GM23338 (cell line): ENCODE measurements around the gene NCK2. TPM values are rescaled to one million over a fixed set of nuclear protein-coding genes. Genes with fewer than 3 reads are reported as not detected.

ENCODE experiments used
- ATAC-seq: fragments of 200-7000 bp; cut with Tn5 transposase; 3 replicates; pipeline ENCODE4 v1.9.1; 2020
- DNase-seq: peaks from one replicate; pipeline ENCODE4 v3.0.0-alpha.2; 2015; ENCODE audit warnings: low spot score
- H2AFZ ChIP-seq: fragments of 200-600 bp; sonication (generic); 2 replicates; pipeline ENCODE4 v1.8.0; 2016; ENCODE audit warnings: antibody characterized with exemption, mild to moderate bottlenecking, moderate library complexity
- H3F3A ChIP-seq: fragments of 200-600 bp; sonication (generic); replicated peaks from 2 replicates; pipeline ENCODE4 v1.8.0; 2017; ENCODE audit warnings: antibody characterized with exemption, mixed run types, low read depth
- H3K27ac ChIP-seq: fragments of 200-600 bp; sonication (generic); 2 replicates; pipeline ENCODE4 v1.6.1; 2016; ENCODE audit warnings: low read depth
- H3K27me3 ChIP-seq: fragments of 200-600 bp; sonication (generic); 2 replicates; pipeline ENCODE4 v1.8.0; 2016; ENCODE audit warnings: mild to moderate bottlenecking, mixed run types, moderate library complexity; ENCODE audit not compliant: insufficient read depth
- H3K36me3 ChIP-seq: fragments of 200-600 bp; sonication (generic); 2 replicates; pipeline ENCODE4 v1.8.0; 2016; ENCODE audit warnings: mild to moderate bottlenecking; ENCODE audit not compliant: insufficient read depth
- H3K4me1 ChIP-seq: fragments of 200-600 bp; sonication (generic); 2 replicates; pipeline ENCODE4 v1.8.0; 2016; ENCODE audit warnings: mild to moderate bottlenecking, moderate library complexity; ENCODE audit not compliant: insufficient read depth
- H3K4me2 ChIP-seq: fragments of 200-600 bp; sonication (generic); 2 replicates; pipeline ENCODE4 v1.7.1; 2017; ENCODE audit warnings: mixed run types
- H3K4me3 ChIP-seq: fragments of 200-600 bp; sonication (generic); 2 replicates; pipeline ENCODE4 v1.6.1; 2016; ENCODE audit warnings: mixed run types
- H3K79me2 ChIP-seq: fragments of 200-600 bp; sonication (generic); replicated peaks from 2 replicates; pipeline ENCODE4 v1.8.0; 2017; ENCODE audit warnings: mild to moderate bottlenecking; ENCODE audit not compliant: insufficient read depth
- H3K9me2 ChIP-seq: fragments of 200-600 bp; sonication (generic); 2 replicates; pipeline ENCODE4 v1.8.0; 2017; ENCODE audit not compliant: insufficient read depth
- H4K20me1 ChIP-seq: fragments of 200-600 bp; sonication (generic); replicated peaks from 2 replicates; pipeline ENCODE4 v1.8.0; 2017; ENCODE audit warnings: mild to moderate bottlenecking; ENCODE audit not compliant: insufficient read depth
- H3K27ac Mint-ChIP-seq: 2 replicates; pipeline ENCODE4 v1.8.0; 2020; ENCODE audit warnings: inconsistent platforms, mild to moderate bottlenecking, moderate library complexity, mixed read lengths
- H3K27me3 Mint-ChIP-seq: 3 replicates; pipeline ENCODE4 v1.8.0; 2022; ENCODE audit warnings: low read depth, mild to moderate bottlenecking, moderate library complexity, mixed read lengths, inconsistent platforms; ENCODE audit not compliant: insufficient read depth, poor library complexity
- H3K36me3 Mint-ChIP-seq: 3 replicates; pipeline ENCODE4 v1.8.0; 2021; ENCODE audit warnings: low read depth, mild to moderate bottlenecking, inconsistent platforms, moderate library complexity, mixed read lengths
- H3K4me1 Mint-ChIP-seq: 3 replicates; pipeline ENCODE4 v1.8.0; 2020; ENCODE audit warnings: mild to moderate bottlenecking, inconsistent platforms, mixed read lengths
- H3K4me3 Mint-ChIP-seq: 3 replicates; pipeline ENCODE4 v1.8.0; 2021; ENCODE audit warnings: moderate library complexity, mild to moderate bottlenecking, inconsistent platforms, mixed read lengths
- H3K9me3 Mint-ChIP-seq: 3 replicates; pipeline ENCODE4 v1.8.0; 2020; ENCODE audit warnings: moderate library complexity, mild to moderate bottlenecking, inconsistent platforms, mixed read lengths
- CREB1 ChIP-seq: fragments of 250-450 bp; sonication (Bioruptor Pico); IDR thresholded peaks from 2 replicates; pipeline ENCODE4 v1.5.0; 2020; ENCODE audit warnings: low read depth, mild to moderate bottlenecking, moderate library complexity
- JUNB ChIP-seq: IDR thresholded peaks from one replicate; pipeline ENCODE4 v1.6.1; 2016; ENCODE audit warnings: antibody characterized with exemption; ENCODE audit not compliant: unreplicated experiment
- NANOG ChIP-seq: IDR thresholded peaks from 2 replicates; pipeline ENCODE4 v1.6.1; 2016; ENCODE audit warnings: antibody characterized with exemption, borderline replicate concordance
- POLR2AphosphoS5 ChIP-seq: IDR thresholded peaks from 2 replicates; pipeline ENCODE4 v1.6.1; 2016; ENCODE audit warnings: antibody characterized with exemption, low read depth
- ZNF331 ChIP-seq: fragments of 250-450 bp; sonication (Bioruptor Pico); IDR thresholded peaks from 2 replicates; pipeline ENCODE4 v1.5.0; 2020; ENCODE audit warnings: low read depth, mild to moderate bottlenecking, moderate library complexity
- polyA plus RNA-seq: library from polyadenylated mRNA; unstranded; fragments of >200 nt; fragmentation: Nextera tagmentation; extraction: Ambion mirVana; gene quantifications from 2 replicates; pipeline ENCODE4 v1.2.1, GENCODE V29; 2016
- total RNA-seq: library from RNA; depleted of rRNA; stranded (reverse); fragments of >200 nt; shearing (Covaris generic); gene quantifications from 2 replicates; pipeline ENCODE4 v1.2.3, GENCODE V29; 2014
- TF ChIP-seq, protein P1 (sequence below): IDR thresholded peaks from 2 replicates; pipeline ENCODE4 v1.6.1; 2016; ENCODE audit warnings: antibody characterized with exemption
- TF ChIP-seq, protein P2 (sequence below): fragments of 250-450 bp; sonication (Bioruptor Pico); IDR thresholded peaks from 2 replicates; pipeline ENCODE4 v1.5.0; 2020; ENCODE audit warnings: mild to moderate bottlenecking, moderate library complexity
- TF ChIP-seq, protein P3 (sequence below), 2 experiments: fragments of 200-600 bp in 1 of 2; sonication (generic) in 1 of 2; conservative IDR thresholded peaks; 2 replicates each; pipeline versions ENCODE4 v1.5.1 to v1.6.1; 2016 to 2017; ENCODE audit warnings: antibody characterized with exemption in 2 of 2, low read depth in 2 of 2, mild to moderate bottlenecking in 2 of 2, moderate library complexity in 1 of 2

The NCK2 gene
- total and polyA plus RNA-seq, 2 experiments from 2014 or later = 26.9 to 59.9 TPM

DNA sequence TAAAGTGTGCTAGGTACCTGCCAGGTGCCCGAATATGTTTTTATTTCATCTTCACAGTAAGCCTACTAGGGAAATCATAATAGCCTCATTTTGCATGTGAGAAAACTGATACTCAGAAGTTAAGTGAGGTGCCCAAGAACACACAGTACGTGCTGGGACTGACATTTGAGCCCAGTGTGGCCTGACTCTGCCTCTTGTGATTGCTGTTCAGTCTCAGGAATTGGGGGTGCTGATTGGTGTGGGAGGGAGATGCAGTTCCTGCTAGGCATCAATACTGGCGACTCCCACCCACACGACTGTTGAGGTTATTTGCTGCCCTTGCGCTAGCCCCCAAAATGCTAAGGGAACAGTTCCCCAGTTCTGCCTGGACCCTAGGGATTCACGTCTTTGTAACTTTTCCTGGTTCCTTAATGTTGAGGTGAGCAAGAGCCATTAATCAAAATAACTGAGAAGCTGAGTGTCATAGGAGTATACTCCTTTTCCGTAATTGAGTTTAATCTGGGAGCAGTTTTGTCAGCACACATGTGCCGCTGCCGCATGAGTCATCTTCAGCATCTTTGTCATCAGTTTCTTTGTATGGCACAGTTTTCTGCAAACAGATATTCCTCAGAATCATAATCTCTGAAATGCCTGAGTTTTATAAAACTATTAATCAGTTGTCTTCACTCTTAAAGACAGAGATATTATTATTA is 120.7 kb downstream of the NCK2 start:
- H2AFZ ChIP-seq = no peak overlapping the region
- Mint-ChIP-seq H3K9me3 (no peaks in the 10 kb centered on the region), H3K27ac (no peak overlapping the region), H3K4me1 (peaks cover 39% of the 10 kb centered on the region), H3K36me3 (no peaks in the 10 kb centered on the region), H3K4me3 (no peak overlapping the region), H3K27me3 (peaks cover 1% of the 10 kb centered on the region)
- no peak for TF ChIP-seq JUNB
- TF ChIP-seq CREB1 (CRISPR knock-in tag) = no peak
- no peak for DNase-seq
- H3K4me2 ChIP-seq = no peak overlapping the region
- H3K79me2 ChIP-seq = peaks cover 57% of the 10 kb centered on the region
- ATAC-seq = no peak; the same call in 2 of the 3 replicates
- no peaks in the 10 kb centered on the region for H3K4me1 ChIP-seq
- no peak overlapping the region for H3K27ac ChIP-seq
- no peaks in the 10 kb centered on the region for H3K9me2 ChIP-seq
- H4K20me1 ChIP-seq = peaks cover 5% of the 10 kb centered on the region
- no peak overlapping the region for H3K4me3 ChIP-seq
- H3F3A ChIP-seq = no peaks in the 10 kb centered on the region
- H3K27me3 ChIP-seq = no peaks in the 10 kb centered on the region
- H3K36me3 ChIP-seq = no peaks in the 10 kb centered on the region

DNA sequence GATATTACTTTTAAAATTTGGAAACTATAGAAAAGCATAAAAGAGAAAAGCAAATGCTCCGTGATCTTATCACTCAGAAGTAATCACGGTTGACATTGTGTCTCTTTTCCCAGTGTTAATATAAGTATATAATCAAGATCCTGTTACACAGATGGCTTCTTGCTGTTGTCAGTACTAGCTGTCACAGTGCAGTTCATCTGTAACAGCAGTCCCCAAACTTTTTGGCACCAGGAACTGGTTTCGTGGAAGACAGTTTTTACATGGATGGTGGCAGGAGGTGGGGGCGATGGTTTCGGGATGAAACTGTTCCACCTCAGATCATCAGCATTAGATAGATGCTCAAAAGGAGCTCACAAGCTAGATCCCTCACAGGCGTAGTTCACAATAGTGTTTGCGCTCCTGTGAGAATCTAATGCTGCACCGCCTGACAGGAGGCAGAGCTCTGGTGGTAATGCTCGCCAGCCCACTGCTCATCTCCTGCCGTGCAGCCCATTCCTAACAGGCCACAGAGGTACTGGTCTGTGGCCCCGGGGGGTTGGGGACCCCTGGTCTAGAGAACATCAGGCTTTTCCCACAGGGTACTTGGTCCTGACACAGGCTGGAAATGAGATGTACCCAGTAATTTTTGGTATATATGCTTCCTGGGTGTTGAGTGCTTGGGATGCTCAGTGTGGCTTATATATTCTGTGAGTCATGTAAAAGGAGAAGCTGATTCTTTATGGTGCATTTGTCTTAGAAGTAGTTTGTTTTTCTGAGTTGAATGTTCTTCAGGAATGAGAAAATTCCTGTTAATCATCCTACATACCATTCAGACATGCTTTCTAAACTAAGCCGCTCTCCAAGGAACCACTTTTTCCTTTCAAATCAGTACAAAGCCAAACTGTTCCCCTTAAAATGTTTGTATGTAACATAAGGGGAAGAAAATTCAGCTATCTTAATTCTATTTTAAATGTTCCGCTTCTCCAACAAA is 121.8 kb downstream of the NCK2 start:
- Histone ChIP-seq H3K36me3 (no peaks in the 10 kb centered on the region), H3K9me2 (no peaks in the 10 kb centered on the region), H4K20me1 (peaks cover 5% of the 10 kb centered on the region), H3F3A (no peaks in the 10 kb centered on the region), H3K4me1 (no peaks in the 10 kb centered on the region), H2AFZ (no peak overlapping the region), H3K4me2 (no peak overlapping the region), H3K27ac (no peak overlapping the region), H3K27me3 (no peaks in the 10 kb centered on the region), H3K79me2 (peaks cover 57% of the 10 kb centered on the region), H3K4me3 (no peak overlapping the region)
- Mint-ChIP-seq H3K36me3 (no peaks in the 10 kb centered on the region), H3K4me3 (no peak overlapping the region), H3K4me1 (peaks cover 41% of the 10 kb centered on the region), H3K27ac (no peak overlapping the region), H3K9me3 (no peaks in the 10 kb centered on the region), H3K27me3 (no peaks in the 10 kb centered on the region)
- ATAC-seq = no peak
- no peak for DNase-seq
- TF ChIP-seq NANOG (no peak), CREB1 (CRISPR knock-in tag) (no peak), POLR2AphosphoS5 (no peak), JUNB (no peak), ZNF331 (no peak)
- TF ChIP-seq, protein P1, sequence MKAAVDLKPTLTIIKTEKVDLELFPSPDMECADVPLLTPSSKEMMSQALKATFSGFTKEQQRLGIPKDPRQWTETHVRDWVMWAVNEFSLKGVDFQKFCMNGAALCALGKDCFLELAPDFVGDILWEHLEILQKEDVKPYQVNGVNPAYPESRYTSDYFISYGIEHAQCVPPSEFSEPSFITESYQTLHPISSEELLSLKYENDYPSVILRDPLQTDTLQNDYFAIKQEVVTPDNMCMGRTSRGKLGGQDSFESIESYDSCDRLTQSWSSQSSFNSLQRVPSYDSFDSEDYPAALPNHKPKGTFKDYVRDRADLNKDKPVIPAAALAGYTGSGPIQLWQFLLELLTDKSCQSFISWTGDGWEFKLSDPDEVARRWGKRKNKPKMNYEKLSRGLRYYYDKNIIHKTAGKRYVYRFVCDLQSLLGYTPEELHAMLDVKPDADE = no peak
- TF ChIP-seq, protein P2, sequence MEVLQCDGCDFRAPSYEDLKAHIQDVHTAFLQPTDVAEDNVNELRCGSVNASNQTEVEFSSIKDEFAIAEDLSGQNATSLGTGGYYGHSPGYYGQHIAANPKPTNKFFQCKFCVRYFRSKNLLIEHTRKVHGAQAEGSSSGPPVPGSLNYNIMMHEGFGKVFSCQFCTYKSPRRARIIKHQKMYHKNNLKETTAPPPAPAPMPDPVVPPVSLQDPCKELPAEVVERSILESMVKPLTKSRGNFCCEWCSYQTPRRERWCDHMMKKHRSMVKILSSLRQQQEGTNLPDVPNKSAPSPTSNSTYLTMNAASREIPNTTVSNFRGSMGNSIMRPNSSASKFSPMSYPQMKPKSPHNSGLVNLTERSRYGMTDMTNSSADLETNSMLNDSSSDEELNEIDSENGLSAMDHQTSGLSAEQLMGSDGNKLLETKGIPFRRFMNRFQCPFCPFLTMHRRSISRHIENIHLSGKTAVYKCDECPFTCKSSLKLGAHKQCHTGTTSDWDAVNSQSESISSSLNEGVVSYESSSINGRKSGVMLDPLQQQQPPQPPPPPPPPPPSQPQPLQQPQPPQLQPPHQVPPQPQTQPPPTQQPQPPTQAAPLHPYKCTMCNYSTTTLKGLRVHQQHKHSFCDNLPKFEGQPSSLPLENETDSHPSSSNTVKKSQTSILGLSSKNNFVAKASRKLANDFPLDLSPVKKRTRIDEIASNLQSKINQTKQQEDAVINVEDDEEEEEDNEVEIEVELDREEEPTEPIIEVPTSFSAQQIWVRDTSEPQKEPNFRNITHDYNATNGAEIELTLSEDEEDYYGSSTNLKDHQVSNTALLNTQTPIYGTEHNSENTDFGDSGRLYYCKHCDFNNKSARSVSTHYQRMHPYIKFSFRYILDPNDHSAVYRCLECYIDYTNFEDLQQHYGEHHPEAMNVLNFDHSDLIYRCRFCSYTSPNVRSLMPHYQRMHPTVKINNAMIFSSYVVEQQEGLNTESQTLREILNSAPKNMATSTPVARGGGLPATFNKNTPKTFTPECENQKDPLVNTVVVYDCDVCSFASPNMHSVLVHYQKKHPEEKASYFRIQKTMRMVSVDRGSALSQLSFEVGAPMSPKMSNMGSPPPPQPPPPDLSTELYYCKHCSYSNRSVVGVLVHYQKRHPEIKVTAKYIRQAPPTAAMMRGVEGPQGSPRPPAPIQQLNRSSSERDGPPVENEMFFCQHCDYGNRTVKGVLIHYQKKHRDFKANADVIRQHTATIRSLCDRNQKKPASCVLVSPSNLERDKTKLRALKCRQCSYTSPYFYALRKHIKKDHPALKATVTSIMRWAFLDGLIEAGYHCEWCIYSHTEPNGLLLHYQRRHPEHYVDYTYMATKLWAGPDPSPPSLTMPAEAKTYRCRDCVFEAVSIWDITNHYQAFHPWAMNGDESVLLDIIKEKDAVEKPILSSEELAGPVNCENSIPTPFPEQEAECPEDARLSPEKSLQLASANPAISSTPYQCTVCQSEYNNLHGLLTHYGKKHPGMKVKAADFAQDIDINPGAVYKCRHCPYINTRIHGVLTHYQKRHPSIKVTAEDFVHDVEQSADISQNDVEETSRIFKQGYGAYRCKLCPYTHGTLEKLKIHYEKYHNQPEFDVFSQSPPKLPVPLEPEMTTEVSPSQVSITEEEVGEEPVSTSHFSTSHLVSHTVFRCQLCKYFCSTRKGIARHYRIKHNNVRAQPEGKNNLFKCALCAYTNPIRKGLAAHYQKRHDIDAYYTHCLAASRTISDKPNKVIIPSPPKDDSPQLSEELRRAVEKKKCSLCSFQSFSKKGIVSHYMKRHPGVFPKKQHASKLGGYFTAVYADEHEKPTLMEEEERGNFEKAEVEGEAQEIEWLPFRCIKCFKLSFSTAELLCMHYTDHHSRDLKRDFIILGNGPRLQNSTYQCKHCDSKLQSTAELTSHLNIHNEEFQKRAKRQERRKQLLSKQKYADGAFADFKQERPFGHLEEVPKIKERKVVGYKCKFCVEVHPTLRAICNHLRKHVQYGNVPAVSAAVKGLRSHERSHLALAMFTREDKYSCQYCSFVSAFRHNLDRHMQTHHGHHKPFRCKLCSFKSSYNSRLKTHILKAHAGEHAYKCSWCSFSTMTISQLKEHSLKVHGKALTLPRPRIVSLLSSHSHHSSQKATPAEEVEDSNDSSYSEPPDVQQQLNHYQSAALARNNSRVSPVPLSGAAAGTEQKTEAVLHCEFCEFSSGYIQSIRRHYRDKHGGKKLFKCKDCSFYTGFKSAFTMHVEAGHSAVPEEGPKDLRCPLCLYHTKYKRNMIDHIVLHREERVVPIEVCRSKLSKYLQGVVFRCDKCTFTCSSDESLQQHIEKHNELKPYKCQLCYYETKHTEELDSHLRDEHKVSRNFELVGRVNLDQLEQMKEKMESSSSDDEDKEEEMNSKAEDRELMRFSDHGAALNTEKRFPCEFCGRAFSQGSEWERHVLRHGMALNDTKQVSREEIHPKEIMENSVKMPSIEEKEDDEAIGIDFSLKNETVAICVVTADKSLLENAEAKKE (CRISPR knock-in tag) = no peak
- TF ChIP-seq, protein P3, sequence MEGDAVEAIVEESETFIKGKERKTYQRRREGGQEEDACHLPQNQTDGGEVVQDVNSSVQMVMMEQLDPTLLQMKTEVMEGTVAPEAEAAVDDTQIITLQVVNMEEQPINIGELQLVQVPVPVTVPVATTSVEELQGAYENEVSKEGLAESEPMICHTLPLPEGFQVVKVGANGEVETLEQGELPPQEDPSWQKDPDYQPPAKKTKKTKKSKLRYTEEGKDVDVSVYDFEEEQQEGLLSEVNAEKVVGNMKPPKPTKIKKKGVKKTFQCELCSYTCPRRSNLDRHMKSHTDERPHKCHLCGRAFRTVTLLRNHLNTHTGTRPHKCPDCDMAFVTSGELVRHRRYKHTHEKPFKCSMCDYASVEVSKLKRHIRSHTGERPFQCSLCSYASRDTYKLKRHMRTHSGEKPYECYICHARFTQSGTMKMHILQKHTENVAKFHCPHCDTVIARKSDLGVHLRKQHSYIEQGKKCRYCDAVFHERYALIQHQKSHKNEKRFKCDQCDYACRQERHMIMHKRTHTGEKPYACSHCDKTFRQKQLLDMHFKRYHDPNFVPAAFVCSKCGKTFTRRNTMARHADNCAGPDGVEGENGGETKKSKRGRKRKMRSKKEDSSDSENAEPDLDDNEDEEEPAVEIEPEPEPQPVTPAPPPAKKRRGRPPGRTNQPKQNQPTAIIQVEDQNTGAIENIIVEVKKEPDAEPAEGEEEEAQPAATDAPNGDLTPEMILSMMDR (conservative IDR thresholded peaks at IDR 0.05; ENCODE audit: low read depth in 2 of 2) = no peak
